Measurements from ENCODE around the gene RHO.
"Not testable (repeated sequence)": the region's sequence is repeated elsewhere in the genome, so short reads cannot be mapped to it uniquely, and the experiment has no call there.

Gene RHO

GRCh38 chr3:129489258-129489657 lies 39.2 kb upstream of the RHO start:
- H3K27me3 ChIP-seq (ENCODE audit: low read depth, low read length); H3K9me3 ChIP-seq (ENCODE audit: control insufficient read depth in 1 of 2, low read length in 2 of 2); H3K4me3 ChIP-seq (ENCODE audit: low read depth in 1 of 2, low read length in 2 of 2); H3K27ac ChIP-seq (ENCODE audit: low read length): not testable (repeated sequence)
- H3K36me3 ChIP-seq (ENCODE audit: control insufficient read depth in 1 of 2, insufficient read depth in 2 of 2, low read length in 2 of 2), result peaks cover 20 to 50% of the 10 kb centered on the region in 2 donors
- peaks cover 6 to 14% of the 10 kb centered on the region in 2 donors for H3K4me1 ChIP-seq (ENCODE audit: control insufficient read depth in 1 of 2, insufficient read depth in 2 of 2, low read length in 2 of 2)

- H3K27ac ChIP-seq (ENCODE audit: low read length), result peak overlapping the region; percentile 78
- H3K9me3 ChIP-seq (ENCODE audit: control insufficient read depth in 1 of 2, low read length in 2 of 2), result no peaks in the 10 kb centered on the region
- peaks cover 14 to 48% of the 10 kb centered on the region in 2 donors for H3K36me3 ChIP-seq (ENCODE audit: control insufficient read depth in 1 of 2, insufficient read depth in 2 of 2, low read length in 2 of 2)
- no peaks in the 10 kb centered on the region for H3K27me3 ChIP-seq (ENCODE audit: low read depth, low read length)
- no peak overlapping the region for H3K4me3 ChIP-seq (ENCODE audit: low read depth in 1 of 2, low read length in 2 of 2)
- peaks cover 7 to 14% of the 10 kb centered on the region in 2 donors for H3K4me1 ChIP-seq (ENCODE audit: control insufficient read depth in 1 of 2, insufficient read depth in 2 of 2, low read length in 2 of 2)
Observed at GRCh38 chr3:129490273-129490675, 38.2 kb upstream of the RHO start.

- not testable (repeated sequence) for H3K9me3 ChIP-seq (ENCODE audit: control insufficient read depth in 1 of 2, low read length in 2 of 2); H3K27me3 ChIP-seq (ENCODE audit: low read depth, low read length); H3K4me3 ChIP-seq (ENCODE audit: low read depth in 1 of 2, low read length in 2 of 2); H3K4me1 ChIP-seq (ENCODE audit: control insufficient read depth in 1 of 2, insufficient read depth in 2 of 2, low read length in 2 of 2); H3K27ac ChIP-seq (ENCODE audit: low read length)
- H3K36me3 ChIP-seq (ENCODE audit: control insufficient read depth in 1 of 2, insufficient read depth in 2 of 2, low read length in 2 of 2), result peaks cover 11 to 40% of the 10 kb centered on the region in 2 donors
Observed at GRCh38 chr3:129491077-129491476, 37.4 kb upstream of the RHO start.

GRCh38 chr3:129491794-129492193 lies 36.6 kb upstream of the RHO start:
- H3K27me3 ChIP-seq (ENCODE audit: low read depth, low read length), result no peaks in the 10 kb centered on the region
- H3K36me3 ChIP-seq (ENCODE audit: control insufficient read depth in 1 of 2, insufficient read depth in 2 of 2, low read length in 2 of 2), result peaks cover 11 to 34% of the 10 kb centered on the region in 2 donors
- H3K4me1 ChIP-seq (ENCODE audit: control insufficient read depth in 1 of 2, insufficient read depth in 2 of 2, low read length in 2 of 2), result peaks cover 4 to 7% of the 10 kb centered on the region in 2 donors
- no peak overlapping the region for H3K4me3 ChIP-seq (ENCODE audit: low read depth in 1 of 2, low read length in 2 of 2)
- H3K9me3 ChIP-seq (ENCODE audit: control insufficient read depth in 1 of 2, low read length in 2 of 2), result no peaks in the 10 kb centered on the region
- H3K27ac ChIP-seq (ENCODE audit: low read length), result no peak overlapping the region

- H3K36me3 ChIP-seq (ENCODE audit: control insufficient read depth in 1 of 2, insufficient read depth in 2 of 2, low read length in 2 of 2), result peaks cover 11 to 30% of the 10 kb centered on the region in 2 donors
- no peaks in the 10 kb centered on the region for H3K9me3 ChIP-seq (ENCODE audit: control insufficient read depth in 1 of 2, low read length in 2 of 2)
- peaks cover 4 to 7% of the 10 kb centered on the region in 2 donors for H3K4me1 ChIP-seq (ENCODE audit: control insufficient read depth in 1 of 2, insufficient read depth in 2 of 2, low read length in 2 of 2)
- H3K27me3 ChIP-seq (ENCODE audit: low read depth, low read length), result no peaks in the 10 kb centered on the region
- no peak overlapping the region for H3K4me3 ChIP-seq (ENCODE audit: low read depth in 1 of 2, low read length in 2 of 2)
- no peak overlapping the region for H3K27ac ChIP-seq (ENCODE audit: low read length)
Observed at GRCh38 chr3:129492691-129493090, 35.7 kb upstream of the RHO start.

GRCh38 chr3:129493206-129493605 lies 35.2 kb upstream of the RHO start:
- Histone ChIP-seq H3K9me3 (ENCODE audit: control insufficient read depth in 1 of 2, low read length in 2 of 2) (no peaks in the 10 kb centered on the region), H3K4me3 (ENCODE audit: low read depth in 1 of 2, low read length in 2 of 2) (no peak overlapping the region), H3K27me3 (ENCODE audit: low read depth, low read length) (no peaks in the 10 kb centered on the region), H3K27ac (ENCODE audit: low read length) (no peak overlapping the region), H3K4me1 (ENCODE audit: control insufficient read depth in 1 of 2, insufficient read depth in 2 of 2, low read length in 2 of 2) (peaks cover 4 to 7% of the 10 kb centered on the region in 2 donors), H3K36me3 (ENCODE audit: control insufficient read depth in 1 of 2, insufficient read depth in 2 of 2, low read length in 2 of 2) (peaks cover 11 to 30% of the 10 kb centered on the region in 2 donors)

GRCh38 chr3:129494499-129494898 lies 33.9 kb upstream of the RHO start:
- H3K27me3 ChIP-seq (ENCODE audit: low read depth, low read length); H3K4me3 ChIP-seq (ENCODE audit: low read depth in 1 of 2, low read length in 2 of 2); H3K27ac ChIP-seq (ENCODE audit: low read length); H3K4me1 ChIP-seq (ENCODE audit: control insufficient read depth in 1 of 2, insufficient read depth in 2 of 2, low read length in 2 of 2); H3K9me3 ChIP-seq (ENCODE audit: control insufficient read depth in 1 of 2, low read length in 2 of 2): not testable (repeated sequence)
- H3K36me3 ChIP-seq (ENCODE audit: control insufficient read depth in 1 of 2, insufficient read depth in 2 of 2, low read length in 2 of 2), result peaks cover 11 to 28% of the 10 kb centered on the region in 2 donors

GRCh38 chr3:129495006-129495639 lies 33.3 kb upstream of the RHO start:
- H3K4me1 ChIP-seq (ENCODE audit: control insufficient read depth in 1 of 2, insufficient read depth in 2 of 2, low read length in 2 of 2); H3K4me3 ChIP-seq (ENCODE audit: low read depth in 1 of 2, low read length in 2 of 2); H3K27ac ChIP-seq (ENCODE audit: low read length); H3K9me3 ChIP-seq (ENCODE audit: control insufficient read depth in 1 of 2, low read length in 2 of 2); H3K27me3 ChIP-seq (ENCODE audit: low read depth, low read length): not testable (repeated sequence)
- H3K36me3 ChIP-seq (ENCODE audit: control insufficient read depth in 1 of 2, insufficient read depth in 2 of 2, low read length in 2 of 2), result peaks cover 11 to 29% of the 10 kb centered on the region in 2 donors

- H3K36me3 ChIP-seq (ENCODE audit: control insufficient read depth in 1 of 2, insufficient read depth in 2 of 2, low read length in 2 of 2), result peaks cover 6 to 27% of the 10 kb centered on the region in 2 donors
- not testable (repeated sequence) for H3K4me1 ChIP-seq (ENCODE audit: control insufficient read depth in 1 of 2, insufficient read depth in 2 of 2, low read length in 2 of 2); H3K27ac ChIP-seq (ENCODE audit: low read length); H3K27me3 ChIP-seq (ENCODE audit: low read depth, low read length); H3K9me3 ChIP-seq (ENCODE audit: control insufficient read depth in 1 of 2, low read length in 2 of 2); H3K4me3 ChIP-seq (ENCODE audit: low read depth in 1 of 2, low read length in 2 of 2)
Observed at GRCh38 chr3:129497876-129498275, 30.6 kb upstream of the RHO start.

GRCh38 chr3:129498603-129499488 lies 29.6 kb upstream of the RHO start:
- not testable (repeated sequence) for H3K4me1 ChIP-seq (ENCODE audit: control insufficient read depth in 1 of 2, insufficient read depth in 2 of 2, low read length in 2 of 2); H3K4me3 ChIP-seq (ENCODE audit: low read depth in 1 of 2, low read length in 2 of 2); H3K9me3 ChIP-seq (ENCODE audit: control insufficient read depth in 1 of 2, low read length in 2 of 2); H3K27ac ChIP-seq (ENCODE audit: low read length); H3K27me3 ChIP-seq (ENCODE audit: low read depth, low read length)
- H3K36me3 ChIP-seq (ENCODE audit: control insufficient read depth in 1 of 2, insufficient read depth in 2 of 2, low read length in 2 of 2), result peaks cover 3 to 24% of the 10 kb centered on the region in 2 donors

GRCh38 chr3:129499604-129500333 lies 28.7 kb upstream of the RHO start:
- peaks cover 12 to 29% of the 10 kb centered on the region in 2 donors for H3K36me3 ChIP-seq (ENCODE audit: control insufficient read depth in 1 of 2, insufficient read depth in 2 of 2, low read length in 2 of 2)
- not testable (repeated sequence) for H3K9me3 ChIP-seq (ENCODE audit: control insufficient read depth in 1 of 2, low read length in 2 of 2)

More at GRCh38 chr3:129499604-129500333, 28.7 kb upstream of the RHO start:
- H3K4me1 ChIP-seq (ENCODE audit: control insufficient read depth in 1 of 2, insufficient read depth in 2 of 2, low read length in 2 of 2); H3K27ac ChIP-seq (ENCODE audit: low read length); H3K27me3 ChIP-seq (ENCODE audit: low read depth, low read length); H3K4me3 ChIP-seq (ENCODE audit: low read depth in 1 of 2, low read length in 2 of 2): not testable (repeated sequence)
